ENCODE results near the gene MOB3C.

Gene MOB3C

DNA sequence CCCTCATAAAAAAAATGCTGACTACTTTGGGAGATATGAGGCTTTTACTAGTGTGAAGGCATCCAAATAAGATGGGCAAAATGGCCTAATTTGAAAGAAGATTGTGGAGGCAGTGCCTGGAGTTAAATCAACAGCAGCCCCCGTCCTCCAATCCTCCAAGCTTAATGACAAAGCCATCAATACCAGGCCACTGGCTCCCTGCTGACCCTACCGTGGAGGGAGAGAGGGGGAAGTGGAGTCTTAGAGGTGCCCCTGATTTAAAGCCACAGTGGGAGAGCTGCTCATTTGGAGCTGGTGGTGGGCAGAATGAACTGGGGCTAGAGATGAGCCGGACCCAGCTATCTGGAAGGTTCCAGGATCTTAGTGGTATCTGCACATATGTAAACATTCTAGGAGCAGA is 40.8 kb downstream of the MOB3C start:
- DNase-seq (ENCODE audit: low read depth in 2 of 2) = no peak

DNA sequence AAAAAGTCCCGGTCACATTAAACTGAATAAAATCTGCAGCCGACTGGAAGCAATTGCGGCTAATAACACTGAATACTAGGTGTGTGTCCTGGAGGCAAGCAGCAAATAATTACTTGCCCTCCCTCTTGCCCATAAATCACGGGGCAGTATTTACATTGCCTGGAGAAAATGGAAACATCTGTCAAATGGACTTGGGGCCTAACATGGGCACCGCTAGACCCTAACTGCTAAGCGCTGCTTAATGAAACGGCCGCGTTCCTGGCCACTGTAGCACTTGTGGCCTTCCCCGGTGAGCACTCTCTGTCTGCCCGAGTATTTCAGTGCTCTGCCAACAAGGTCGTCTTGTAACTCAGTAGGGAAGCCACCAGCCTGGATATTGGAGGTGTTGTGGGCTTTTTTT is 41.3 kb downstream of the MOB3C start:
- DNase-seq (ENCODE audit: low read depth in 2 of 2) = no peak

DNA sequence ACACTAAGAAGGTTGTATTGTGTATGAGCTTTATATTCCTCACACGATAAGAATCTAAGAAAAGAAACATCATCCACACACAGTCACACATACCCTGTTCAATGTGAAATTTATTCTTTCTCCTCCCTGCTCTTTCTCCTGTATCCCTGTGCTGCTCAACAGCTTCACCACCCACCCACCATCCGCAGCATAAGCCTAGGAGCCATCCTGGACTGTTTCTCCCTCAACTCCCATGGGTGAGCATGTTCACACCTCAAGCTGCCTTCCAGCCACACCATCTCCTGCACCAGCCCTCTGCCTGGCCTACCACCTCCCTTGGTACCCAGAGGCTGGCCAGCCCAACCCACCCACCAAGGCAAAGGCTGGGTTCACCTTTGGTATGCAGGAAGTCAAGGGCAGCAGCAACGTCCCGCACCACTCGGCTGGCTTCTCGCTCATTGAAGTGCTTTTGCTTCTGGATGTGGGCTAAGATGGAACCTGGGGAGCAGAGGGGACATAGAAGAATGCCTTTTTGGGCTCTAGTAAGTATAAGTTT is 44.9 kb downstream of the MOB3C start:
- DNase-seq (ENCODE audit: low read depth in 2 of 2) = no peak

DNA sequence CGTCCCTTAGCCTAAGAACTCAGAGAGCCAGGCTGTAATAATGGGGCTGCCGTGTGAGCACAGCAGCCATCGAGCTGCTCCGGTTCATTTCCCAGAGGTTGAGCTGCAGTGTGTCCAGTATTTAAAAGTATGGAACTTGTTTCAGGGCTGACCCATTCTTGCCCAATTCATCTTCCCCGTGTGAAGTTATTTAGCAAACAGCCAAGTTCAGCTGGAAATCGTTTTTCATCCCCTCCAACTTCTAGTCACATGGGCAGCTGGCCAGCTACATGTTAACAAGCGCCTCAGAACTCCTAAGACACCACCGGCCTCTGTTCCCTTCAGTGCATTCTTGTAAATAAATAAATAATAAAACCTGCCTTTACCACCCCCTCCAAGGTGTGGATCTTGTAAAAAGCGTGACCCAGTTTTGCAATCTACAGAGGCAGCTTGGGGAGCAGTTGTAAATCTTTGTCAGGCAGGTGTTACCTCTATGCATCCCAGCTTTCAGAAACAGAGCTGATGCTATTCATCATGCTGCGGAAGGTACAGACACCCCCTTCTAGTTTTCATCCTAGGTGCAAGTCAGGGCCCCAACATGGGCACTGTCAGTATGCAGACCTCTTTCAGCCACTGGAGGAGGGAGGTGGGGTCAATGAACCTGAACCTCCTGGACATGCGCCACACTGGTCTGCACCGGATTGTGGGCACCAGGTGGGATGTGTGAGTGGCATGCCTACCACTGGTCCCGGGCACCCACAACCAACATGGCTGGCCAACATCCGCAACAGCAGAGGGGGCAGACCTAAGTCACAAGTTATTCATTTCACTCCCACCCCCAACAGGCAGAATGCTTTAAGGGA is 46.5 kb downstream of the MOB3C start:
- DNase-seq (ENCODE audit: low read depth in 2 of 2) = no peak

DNA sequence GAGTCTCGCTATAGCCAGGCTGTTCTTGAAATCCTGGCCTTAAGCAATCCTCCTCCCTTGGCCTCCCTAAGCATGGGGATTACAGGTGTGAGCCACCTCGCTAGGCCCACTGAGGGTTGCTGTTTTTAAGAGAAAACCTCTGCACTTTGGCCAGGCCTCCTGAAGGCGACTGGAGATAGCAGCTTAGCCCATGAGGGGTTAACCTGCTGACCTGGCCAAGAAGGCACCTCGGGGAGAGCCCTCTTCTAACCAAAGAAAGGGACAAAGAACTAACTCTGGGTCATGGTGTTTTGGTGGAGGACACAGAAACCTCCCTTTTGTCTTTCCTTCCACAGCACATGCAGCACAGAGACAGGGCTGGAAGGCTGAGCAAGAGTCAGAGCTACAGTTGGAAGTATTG is 47.5 kb downstream of the MOB3C start:
- no peak for DNase-seq (ENCODE audit: low read depth in 2 of 2)

DNA sequence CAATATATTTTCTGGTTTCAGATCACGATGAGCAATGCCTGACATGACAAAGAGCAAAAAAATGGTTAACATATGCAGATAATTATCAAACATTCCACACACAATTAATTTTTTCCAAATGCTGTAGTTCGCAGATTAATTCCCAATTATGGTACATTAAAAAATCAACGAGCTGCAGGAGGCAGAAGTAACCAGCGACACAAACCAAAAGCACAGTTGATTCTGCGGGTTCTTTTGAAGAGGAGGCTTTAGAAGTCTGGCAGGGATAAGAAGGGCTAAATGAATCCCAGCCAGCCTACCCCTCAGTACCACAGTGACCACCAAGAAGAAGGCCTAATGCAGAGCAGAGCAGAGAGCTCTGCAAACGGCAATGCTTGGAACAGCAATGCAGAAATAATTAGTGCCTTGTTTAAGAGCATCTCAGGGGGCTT is 48.1 kb downstream of the MOB3C start:
- DNase-seq (ENCODE audit: low read depth in 2 of 2) = no peak

DNA sequence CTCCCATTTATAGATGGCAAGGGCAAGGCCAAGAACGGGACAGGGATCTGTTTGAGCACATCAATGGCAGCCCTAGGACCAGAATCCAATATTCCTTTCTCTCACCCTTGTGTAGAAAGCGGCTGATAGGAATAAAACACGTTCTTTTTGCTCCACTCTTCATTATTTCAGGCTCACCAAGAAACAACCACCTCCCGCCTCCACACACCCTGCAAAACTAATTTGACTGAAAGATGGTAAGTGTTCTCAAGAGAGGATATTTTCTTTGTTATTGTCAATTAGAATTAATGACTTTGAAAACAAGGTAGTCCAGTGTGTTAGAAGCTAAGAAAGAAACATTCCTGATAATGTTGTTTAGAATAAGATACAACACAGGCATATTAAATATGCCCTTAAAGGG is 53.3 kb downstream of the MOB3C start:
- no peak for DNase-seq (ENCODE audit: low read depth in 2 of 2)

DNA sequence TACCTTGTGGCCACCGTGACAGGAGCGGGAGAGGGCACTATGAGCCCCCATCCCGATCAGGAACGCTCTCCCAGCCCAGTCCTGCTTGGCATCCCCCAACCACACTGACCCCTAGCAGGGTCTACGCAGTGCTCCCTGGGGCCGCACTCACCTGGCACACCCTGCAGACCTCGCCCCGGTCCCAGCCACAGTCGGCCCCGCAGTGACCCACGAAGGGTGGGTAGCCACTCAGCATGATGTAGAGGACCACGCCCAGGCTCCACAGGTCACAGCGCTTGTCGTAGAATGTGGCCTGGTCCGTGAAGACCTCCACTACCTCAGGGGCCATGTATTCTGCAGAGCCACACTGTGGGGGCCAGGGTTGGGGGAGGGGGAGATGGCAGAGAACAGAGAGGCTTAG is 54.1 kb downstream of the MOB3C start:
- no peak for DNase-seq (ENCODE audit: low read depth in 2 of 2)

DNA sequence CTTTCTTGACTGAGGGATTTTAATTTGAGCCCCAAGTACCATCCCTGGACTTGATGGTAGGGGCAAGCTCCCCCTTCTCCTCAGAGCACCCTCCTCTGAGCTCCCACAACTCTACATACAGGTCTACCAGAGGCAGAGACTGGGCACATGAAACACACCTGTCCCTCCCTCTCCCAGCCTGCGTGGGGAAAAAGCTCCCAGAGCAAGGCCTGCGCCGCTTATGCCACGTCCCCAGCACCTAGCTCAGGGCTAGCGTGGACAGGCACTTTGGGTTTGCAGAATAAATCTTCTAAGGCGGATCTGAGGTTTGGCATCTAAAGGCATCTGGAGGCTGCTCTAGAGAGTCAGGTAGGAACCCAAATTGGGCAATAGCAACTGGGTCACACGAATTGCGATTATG is 57.6 kb downstream of the MOB3C start:
- DNase-seq (ENCODE audit: low read depth in 2 of 2) = no peak

DNA sequence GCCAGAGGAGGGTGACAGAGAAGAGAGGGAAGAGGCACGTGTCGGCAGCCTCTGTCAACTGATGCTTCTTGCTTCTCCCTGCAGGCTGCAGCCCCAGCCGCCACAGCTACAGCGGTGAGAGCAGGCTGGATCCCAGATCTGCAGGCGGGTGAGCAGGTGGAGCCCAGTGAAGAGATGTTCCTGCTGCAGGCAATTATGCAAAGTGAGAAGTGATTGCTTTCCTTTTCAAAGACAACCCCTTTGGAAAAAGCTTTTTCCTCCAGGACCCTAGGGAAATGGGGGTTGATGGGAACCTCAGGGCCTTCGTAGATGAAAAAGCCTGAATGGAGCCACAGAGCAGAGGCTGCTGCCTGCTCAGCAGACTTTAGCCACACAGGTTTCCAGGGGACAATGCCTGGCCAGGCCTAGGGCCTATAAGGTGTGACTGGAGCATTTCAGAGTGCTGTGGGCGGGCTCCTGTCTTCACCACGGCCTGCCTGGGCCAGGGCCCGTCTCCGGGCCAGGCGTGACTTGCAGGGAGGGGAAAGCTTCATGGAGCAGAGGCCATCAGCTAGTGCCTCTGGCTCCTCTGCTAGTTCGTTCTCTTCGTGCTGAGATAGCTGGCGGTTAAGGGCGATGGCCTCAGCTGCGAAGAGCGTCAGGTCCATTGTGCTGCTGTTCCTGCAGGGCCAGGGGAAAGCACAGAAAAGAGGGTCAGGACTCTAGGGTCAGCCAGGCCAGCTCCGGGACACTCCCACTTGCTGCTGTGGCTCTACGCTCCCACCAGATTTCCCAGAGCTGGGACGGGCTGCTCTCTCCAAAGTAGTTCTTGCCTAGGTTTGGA is 58.3 kb downstream of the MOB3C start:
- DNase-seq (ENCODE audit: low read depth in 2 of 2) = no peak

All from stimulated activated CD4-positive, alpha-beta T cell treated with anti-CD3 and anti-CD28 coated beads, Interleukin-1b, Interleukin-23, amount 100 ng/mL, for 4 hours (primary cell).